Lung (tissue), 12 donors: ENCODE measurements around the gene RBX1. TPM values are rescaled to one million over a fixed set of nuclear protein-coding genes. Genes with fewer than 3 reads are reported as not detected.
"Not testable (repeated sequence)": the region's sequence is repeated elsewhere in the genome, so short reads cannot be mapped to it uniquely, and the experiment has no call there.

Source experiments
- ATAC-seq: fragments of 200-7000 bp; cut with Tn5 transposase; one replicate; pipeline ENCODE4 v1.9.1; 2020; ENCODE audit warnings: moderate number of reproducible peaks; ENCODE audit not compliant: insufficient read depth, low FRiP score
- DNase-seq, 3 donors: peaks; one replicate each; pipeline ENCODE4 v3.0.0-alpha.2; 2013 to 2017
- H3K27ac ChIP-seq, 2 donors: one replicate each; pipeline ENCODE4 v1.5.1; 2013; ENCODE audit warnings: mild to moderate bottlenecking in 2 of 2, moderate library complexity in 2 of 2, control low read depth in 1 of 2, inconsistent platforms in 1 of 2, low read depth in 1 of 2, low read length in 1 of 2
- H3K27me3 ChIP-seq, 3 donors: one replicate each; pipeline ENCODE4 v1.5.1; 2013; ENCODE audit warnings: low read length in 2 of 3; ENCODE audit not compliant: control insufficient read depth in 3 of 3, insufficient read depth in 3 of 3
- H3K36me3 ChIP-seq, 4 donors: one replicate each; pipeline ENCODE4 v1.5.1; 2013; ENCODE audit warnings: low read length in 4 of 4, mild to moderate bottlenecking in 1 of 4, moderate library complexity in 1 of 4; ENCODE audit not compliant: control insufficient read depth in 4 of 4, insufficient read depth in 4 of 4
- H3K4me1 ChIP-seq, 5 donors: one replicate each; pipeline ENCODE4 v1.5.1; 2013; ENCODE audit warnings: low read length in 5 of 5, mild to moderate bottlenecking in 2 of 5, moderate library complexity in 1 of 5; ENCODE audit not compliant: control insufficient read depth in 5 of 5, insufficient read depth in 5 of 5
- H3K4me3 ChIP-seq: one replicate; pipeline ENCODE4 v1.5.1; 2013; ENCODE audit warnings: mild to moderate bottlenecking, control low read depth, moderate library complexity
- H3K9ac ChIP-seq, 2 donors: one replicate each; pipeline ENCODE4 v1.5.1; 2013; ENCODE audit warnings: low read length in 2 of 2, control low read depth in 1 of 2; ENCODE audit not compliant: insufficient read depth in 1 of 2
- H3K9me3 ChIP-seq, 4 donors: one replicate each; pipeline ENCODE4 v1.5.1; 2013; ENCODE audit warnings: low read length in 3 of 4, mild to moderate bottlenecking in 1 of 4, moderate library complexity in 1 of 4; ENCODE audit not compliant: control insufficient read depth in 4 of 4, insufficient read depth in 3 of 4
- WGBS, 2 donors: extraction: QIAGEN DNeasy Blood & Tissue Kit; methylation state at CpG; one replicate each; pipeline ENCODE4 v1.1.7; 2013; 5-methylcytosine and 5-hydroxymethylcytosine counted together
- polyA plus RNA-seq, 2 donors: library from polyadenylated mRNA; stranded (reverse); fragments of 200-250 nt; gene quantifications; one replicate each; pipeline ENCODE4 v1.2.1, GENCODE V29; 2013
- total RNA-seq, 2 donors: library from RNA; depleted of rRNA in 1 of 2; stranded (reverse); fragments of >200 nt in 1 of 2; gene quantifications; one replicate each; pipeline ENCODE4 v1.2.1, GENCODE V29; 2014 to 2021
- TF ChIP-seq, protein P1 (sequence below): IDR thresholded peaks from 2 replicates; pipeline ENCODE4 v1.5.1; 2012; ENCODE audit warnings: mild to moderate bottlenecking; ENCODE audit errors: control extremely low read depth, extremely low read depth
- donor health status: control.
- donor health status: control.
- donor health status: Bipolar disorder and iron deficiency.
- donor health status: healthy.
- donor health status: DM: yes; HTN: yes; CAD: no.

RBX1 gene
- total and polyA plus RNA-seq, 4 donors: 44.8 to 144 (median 64.0) TPM

GRCh38 chr22:41001722-41002122 is 50.5 kb downstream of the RBX1 start:
- H3K9ac ChIP-seq: no peak overlapping the region
- peak in 2 of 3 donors; percentile 43 to 49 for DNase-seq
- H3K9me3 ChIP-seq: no peaks in the 10 kb centered on the region
- H3K36me3 ChIP-seq: no peaks in the 10 kb centered on the region
- ATAC-seq: no peak
- H3K27me3 ChIP-seq: peaks cover 0 to 2% (median 0%) of the 10 kb centered on the region in 3 donors
- no peaks in the 10 kb centered on the region for H3K4me1 ChIP-seq
- no peak overlapping the region for H3K27ac ChIP-seq
- TF ChIP-seq, protein P1, sequence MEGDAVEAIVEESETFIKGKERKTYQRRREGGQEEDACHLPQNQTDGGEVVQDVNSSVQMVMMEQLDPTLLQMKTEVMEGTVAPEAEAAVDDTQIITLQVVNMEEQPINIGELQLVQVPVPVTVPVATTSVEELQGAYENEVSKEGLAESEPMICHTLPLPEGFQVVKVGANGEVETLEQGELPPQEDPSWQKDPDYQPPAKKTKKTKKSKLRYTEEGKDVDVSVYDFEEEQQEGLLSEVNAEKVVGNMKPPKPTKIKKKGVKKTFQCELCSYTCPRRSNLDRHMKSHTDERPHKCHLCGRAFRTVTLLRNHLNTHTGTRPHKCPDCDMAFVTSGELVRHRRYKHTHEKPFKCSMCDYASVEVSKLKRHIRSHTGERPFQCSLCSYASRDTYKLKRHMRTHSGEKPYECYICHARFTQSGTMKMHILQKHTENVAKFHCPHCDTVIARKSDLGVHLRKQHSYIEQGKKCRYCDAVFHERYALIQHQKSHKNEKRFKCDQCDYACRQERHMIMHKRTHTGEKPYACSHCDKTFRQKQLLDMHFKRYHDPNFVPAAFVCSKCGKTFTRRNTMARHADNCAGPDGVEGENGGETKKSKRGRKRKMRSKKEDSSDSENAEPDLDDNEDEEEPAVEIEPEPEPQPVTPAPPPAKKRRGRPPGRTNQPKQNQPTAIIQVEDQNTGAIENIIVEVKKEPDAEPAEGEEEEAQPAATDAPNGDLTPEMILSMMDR: no peak
- H3K4me3 ChIP-seq: no peak overlapping the region
- 48 to 82% methylated on average over 1 of the region's 1 CpG for WGBS, 2 donors

DNA sequence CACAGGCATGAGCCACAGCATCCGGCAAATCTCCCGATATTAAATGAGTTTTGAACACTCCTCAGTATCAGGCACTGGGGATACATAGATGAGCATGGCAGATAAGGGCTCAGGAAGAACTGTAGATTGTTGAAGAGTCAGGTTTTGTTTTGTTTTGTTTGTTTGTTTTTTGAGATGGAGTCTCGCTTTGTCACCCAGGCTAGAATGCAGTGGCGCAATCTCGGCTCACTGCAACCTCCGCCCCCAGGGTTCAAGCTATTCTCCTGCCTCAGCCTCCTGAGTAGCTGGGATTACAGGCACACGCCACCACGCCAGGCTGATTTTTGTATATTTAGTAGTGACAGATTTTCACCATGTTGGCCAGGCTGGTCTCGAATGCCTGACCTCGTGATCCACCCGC is 51.2 kb downstream of the RBX1 start:
- WGBS, 2 donors: 95 to 96% methylated on average over 11 of the region's 11 CpGs
- not testable (repeated sequence) for H3K27me3 ChIP-seq, H3K9ac ChIP-seq, H3K4me3 ChIP-seq, H3K4me1 ChIP-seq, ATAC-seq, H3K9me3 ChIP-seq, H3K27ac ChIP-seq, H3K36me3 ChIP-seq, DNase-seq

GRCh38 chr22:41003066-41003465 is 51.9 kb downstream of the RBX1 start:
- DNase-seq (peak; percentile 32 to 60 (median 47)), ATAC-seq (no peak)
- 63 to 66% methylated on average over 10 of the region's 10 CpGs for WGBS, 2 donors
- Histone ChIP-seq H3K27me3 (peaks cover 0 to 2% (median 0%) of the 10 kb centered on the region in 3 donors), H3K4me3 (no peak overlapping the region), H3K36me3 (no peaks in the 10 kb centered on the region), H3K4me1 (no peaks in the 10 kb centered on the region), H3K27ac (no peak overlapping the region), H3K9ac (no peak overlapping the region), H3K9me3 (no peaks in the 10 kb centered on the region)
- TF ChIP-seq, protein P1: no peak

DNA sequence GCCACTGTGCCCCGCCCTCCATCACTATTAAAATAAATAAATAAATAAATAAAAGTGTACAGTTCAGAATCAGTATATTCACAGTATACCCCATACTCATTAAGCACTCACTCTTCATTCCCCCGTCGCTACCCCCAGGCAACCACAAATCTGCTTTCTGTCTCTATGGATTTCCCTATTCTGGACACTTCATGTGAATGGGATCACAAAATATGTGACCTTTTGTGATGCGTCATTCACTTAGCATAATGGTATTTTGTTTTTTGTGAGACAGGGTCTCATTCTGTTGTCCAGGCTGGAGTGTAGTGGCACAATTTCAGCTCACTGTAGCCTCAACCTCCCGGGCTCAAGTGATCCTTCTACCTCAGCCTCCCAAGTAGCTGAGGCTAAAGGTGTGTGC is 52.8 kb downstream of the RBX1 start:
- no peak overlapping the region for H3K27ac ChIP-seq
- TF ChIP-seq, protein P1: no peak
- no peak overlapping the region for H3K4me3 ChIP-seq
- H3K36me3 ChIP-seq: no peaks in the 10 kb centered on the region
- H3K27me3 ChIP-seq: peaks cover 0 to 2% (median 0%) of the 10 kb centered on the region in 3 donors
- no peaks in the 10 kb centered on the region for H3K9me3 ChIP-seq
- no peak for ATAC-seq
- no peak for DNase-seq
- H3K4me1 ChIP-seq: no peaks in the 10 kb centered on the region
- WGBS, 2 donors: 98 to 99% methylated on average over 5 of the region's 5 CpGs
- no peak overlapping the region for H3K9ac ChIP-seq
